Keratinocyte (primary cell): ENCODE measurements around the gene RNU1-1. TPM values are rescaled to one million over a fixed set of nuclear protein-coding genes. Genes with fewer than 3 reads are reported as not detected.
A peak's percentile ranks its signal among the peaks of the same experiment; 100 is the strongest.
"Not testable (repeated sequence)": the region's sequence is repeated elsewhere in the genome, so short reads cannot be mapped to it uniquely, and the experiment has no call there.

Experiments used
- DNase-seq: peaks from one replicate; pipeline ENCODE4 v3.0.0-alpha.2; 2011; ENCODE audit warnings: low read depth, missing footprints, low spot score
- FAIRE-seq: peaks from 2 replicates; lab custom pipeline; 2011; peaks lifted over from hg19 to GRCh38; lab: Jason Lieb, UNC
- H2AFZ ChIP-seq: 2 replicates; pipeline ENCODE4 v1.6.0; 2012; ENCODE audit warnings: low read length, control low read depth, inconsistent platforms; ENCODE audit not compliant: control insufficient read depth
- H3K27ac ChIP-seq: 2 replicates; pipeline ENCODE4 v1.5.1; 2011; ENCODE audit warnings: low read length; ENCODE audit not compliant: control insufficient read depth, insufficient read depth
- H3K27me3 ChIP-seq: 3 replicates; pipeline ENCODE4 v1.6.0; 2011; ENCODE audit warnings: low read length; ENCODE audit not compliant: control insufficient read depth, insufficient read depth; ENCODE audit errors: extremely low read depth
- H3K36me3 ChIP-seq, 2 experiments: 2 replicates in 1 of 2; 3 replicates in 1 of 2; pipeline ENCODE4 v1.5.1; 2011; ENCODE audit warnings: low read length in 2 of 2, mild to moderate bottlenecking in 1 of 2; ENCODE audit not compliant: control insufficient read depth in 2 of 2, insufficient read depth in 2 of 2; ENCODE audit errors: extremely low read depth in 1 of 2
- H3K4me1 ChIP-seq: 3 replicates; pipeline ENCODE4 v1.5.1; 2011; ENCODE audit warnings: low read length; ENCODE audit not compliant: control insufficient read depth, insufficient read depth; ENCODE audit errors: extremely low read depth
- H3K4me2 ChIP-seq: 3 replicates; pipeline ENCODE4 v1.6.0; 2011; ENCODE audit warnings: low read depth, low read length; ENCODE audit not compliant: control insufficient read depth, insufficient read depth; ENCODE audit errors: extremely low read depth
- H3K4me3 ChIP-seq, 3 experiments: fragments of 200-600 bp in 1 of 3; sonication (generic) in 1 of 3; 2 replicates in 2 of 3; 3 replicates in 1 of 3; pipeline ENCODE4 v1.5.1; 2011 to 2016; ENCODE audit warnings: low read length in 3 of 3, mild to moderate bottlenecking in 3 of 3, control low read depth in 2 of 3, inconsistent platforms in 1 of 3, low read depth in 1 of 3, mixed read lengths in 1 of 3, mixed run types in 1 of 3, moderate library complexity in 1 of 3; ENCODE audit not compliant: control insufficient read depth in 2 of 3, insufficient read depth in 2 of 3; ENCODE audit errors: extremely low read depth in 1 of 3
- H3K79me2 ChIP-seq: 2 replicates; pipeline ENCODE4 v1.6.0; 2012; ENCODE audit warnings: low read length; ENCODE audit not compliant: control insufficient read depth, insufficient read depth
- H3K9ac ChIP-seq: 3 replicates; pipeline ENCODE4 v1.6.0; 2011; ENCODE audit warnings: low read length; ENCODE audit not compliant: control insufficient read depth, insufficient read depth; ENCODE audit errors: extremely low read depth
- H3K9me1 ChIP-seq: 3 replicates; pipeline ENCODE4 v1.6.0; 2011; ENCODE audit warnings: low read length; ENCODE audit not compliant: control insufficient read depth, insufficient read depth; ENCODE audit errors: extremely low read depth
- H3K9me3 ChIP-seq: 2 replicates; pipeline ENCODE4 v1.5.1; 2012; ENCODE audit warnings: low read depth, low read length; ENCODE audit not compliant: control insufficient read depth
- H4K20me1 ChIP-seq: 3 replicates; pipeline ENCODE4 v1.6.0; 2011; ENCODE audit warnings: low read length; ENCODE audit not compliant: control insufficient read depth, insufficient read depth; ENCODE audit errors: extremely low read depth
- CTCF ChIP-seq, 3 experiments: IDR thresholded peaks in 1 of 3; conservative IDR thresholded peaks in 1 of 3; optimal IDR thresholded peaks in 1 of 3; 2 replicates in 2 of 3; 3 replicates in 1 of 3; pipeline versions ENCODE3 to v1.5.1; 2011; ENCODE audit warnings: low read length in 3 of 3, mild to moderate bottlenecking in 3 of 3, moderate library complexity in 2 of 3, control low read depth in 1 of 3, inconsistent platforms in 1 of 3; ENCODE audit not compliant: insufficient read depth in 2 of 3; ENCODE audit errors: extremely low read depth in 1 of 3
- EZH2 ChIP-seq: IDR thresholded peaks from one replicate; pipeline ENCODE4 v1.6.1; 2012; ENCODE audit warnings: inconsistent platforms, mild to moderate bottlenecking, low read length, moderate library complexity
- dilution Hi-C: fragments of 300-500 bp; cut with MboI; formaldehyde crosslinking; loops from one replicate; pipeline ENCODE4 v1.7.0; 2020; ENCODE audit warnings: low sequenced_read_pairs; ENCODE audit not compliant: extremely low pct_ligation_motif_present
- polyA plus RNA-seq, 5 experiments: library from polyadenylated mRNA; depleted of rRNA in 3 of 5; stranded (reverse) in 3 of 5; stranded (forward) in 1 of 5; unstranded in 1 of 5; fragments of >200 nt; gene quantifications; 1 replicate in 1 of 5; 2 replicates in 3 of 5; 3 replicates in 1 of 5; pipeline versions ENCODE4 v1.2.1 to v1.2.3, GENCODE V29; 2011 to 2012; ENCODE audit warnings: missing spikeins in 2 of 5, low read depth in 1 of 5, low replicate concordance in 1 of 5

The RNU1-1 gene
- polyA plus RNA-seq, 1 donor (not counting 4 experiments of a cell fraction or from before 2014, with no cell fraction given), result 67.0 TPM

- H3K79me2 ChIP-seq, H3K27ac ChIP-seq, H3K27me3 ChIP-seq, H3K36me3 ChIP-seq, H3K9me3 ChIP-seq, H3K9me1 ChIP-seq, H3K9ac ChIP-seq, H3K4me3 ChIP-seq, H3K4me1 ChIP-seq, H4K20me1 ChIP-seq, H2AFZ ChIP-seq, dilution Hi-C loops: not testable (repeated sequence)
- H3K4me2 ChIP-seq, result peak overlapping the region; percentile 16
- peak; percentile 1 for DNase-seq
- FAIRE-seq, result peak; percentile 34
These were observed 21.1 kb downstream of the RNU1-1 start for GRCh38 chr1:16492937-16493336.

GRCh38 chr1:16491056-16491675 is 22.9 kb downstream of the RNU1-1 start:
- FAIRE-seq, result no peak
- no peaks in the 10 kb centered on the region for H3K9me3 ChIP-seq
- dilution Hi-C loops, result no loop called here

DNA sequence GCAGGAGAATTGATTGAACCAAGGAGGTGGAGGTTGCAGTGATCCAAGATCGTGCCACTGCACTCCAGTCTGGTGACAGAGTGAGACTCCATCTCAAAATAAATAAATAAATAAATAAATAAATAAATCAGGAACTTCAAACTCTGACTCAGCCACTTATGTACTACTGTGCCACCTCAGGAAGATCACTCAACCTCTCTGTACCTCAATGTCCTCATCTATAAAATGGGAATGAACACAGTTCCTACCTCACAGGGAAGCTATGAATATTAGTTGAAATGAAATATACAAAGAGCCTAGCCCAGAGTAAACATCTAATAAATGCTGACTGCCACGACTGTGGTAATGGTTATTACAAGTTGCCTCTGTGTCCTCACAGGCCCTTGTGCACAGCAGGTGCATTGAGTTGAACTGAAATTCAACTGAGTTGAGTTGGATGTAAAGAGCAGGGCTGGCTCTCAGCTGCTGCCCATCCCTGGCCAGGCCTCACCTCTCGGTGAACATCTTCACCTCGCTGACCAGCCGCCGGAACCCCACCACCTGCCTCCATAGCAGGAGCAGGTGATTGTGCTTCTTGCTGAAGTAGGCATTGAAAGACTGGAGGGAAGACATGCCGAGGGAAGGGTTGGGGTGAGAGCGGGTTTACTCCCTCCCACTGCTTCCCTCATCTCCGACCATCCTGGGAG is 24.7 kb downstream of the RNU1-1 start:
- H3K9ac ChIP-seq, H3K36me3 ChIP-seq, H3K27me3 ChIP-seq, H3K4me2 ChIP-seq, H3K9me3 ChIP-seq, H3K27ac ChIP-seq, H3K9me1 ChIP-seq, H3K4me3 ChIP-seq, H3K79me2 ChIP-seq, FAIRE-seq, dilution Hi-C loops, H2AFZ ChIP-seq, H4K20me1 ChIP-seq, DNase-seq, H3K4me1 ChIP-seq: not testable (repeated sequence)

More at GRCh38 chr1:16491056-16491675, 22.9 kb downstream of the RNU1-1 start:
- Histone ChIP-seq H3K4me2 (no peak overlapping the region), H3K79me2 (peaks cover 5% of the 10 kb centered on the region), H3K4me1 (no peaks in the 10 kb centered on the region), H2AFZ (no peak overlapping the region), H3K9me1 (no peaks in the 10 kb centered on the region), H3K27me3 (no peaks in the 10 kb centered on the region), H3K36me3 (peaks cover 0 to 3% of the 10 kb centered on the region in 2 experiments), H4K20me1 (no peaks in the 10 kb centered on the region), H3K9ac (no peak overlapping the region), H3K27ac (no peak overlapping the region), H3K4me3 (no peak overlapping the region)
- TF ChIP-seq EZH2 (no peak), CTCF (optimal IDR thresholded peaks at IDR 0.05 in 1 of 3, IDR thresholded peaks at IDR 0.05 in 1 of 3, conservative IDR thresholded peaks at IDR 0.05 in 1 of 3; ENCODE audit: extremely low read depth in 1 of 3, insufficient read depth in 2 of 3, low read length in 3 of 3) (no peak)
- no peak for DNase-seq

GRCh38 chr1:16487011-16487410 is 27.1 kb downstream of the RNU1-1 start:
- H2AFZ ChIP-seq, H3K9me1 ChIP-seq, H3K36me3 ChIP-seq, H4K20me1 ChIP-seq, H3K27me3 ChIP-seq, H3K9ac ChIP-seq, H3K27ac ChIP-seq, H3K9me3 ChIP-seq, H3K4me3 ChIP-seq, FAIRE-seq, H3K4me1 ChIP-seq, H3K4me2 ChIP-seq, DNase-seq, dilution Hi-C loops, H3K79me2 ChIP-seq: not testable (repeated sequence)
